Upper lobe of left lung (tissue), 6 donors: ENCODE measurements around the gene SLC30A7. TPM values are rescaled to one million over a fixed set of nuclear protein-coding genes. Genes with fewer than 3 reads are reported as not detected.
"Not testable (repeated sequence)": the region's sequence is repeated elsewhere in the genome, so short reads cannot be mapped to it uniquely, and the experiment has no call there.

Experiments
- ATAC-seq, 2 donors: fragments of 200-7000 bp; cut with Tn5 transposase; one replicate each; pipeline ENCODE4 v1.9.1; 2022; ENCODE audit warnings: mild to moderate bottlenecking in 2 of 2, moderate library complexity in 2 of 2; ENCODE audit not compliant: low FRiP score in 2 of 2
- DNase-seq, 2 donors: peaks; one replicate each; pipeline ENCODE4 v3.0.0-alpha.2; 2019 to 2020
- H3K27ac ChIP-seq, 4 donors: fragments of 200-600 bp; sonication (generic); one replicate each; pipeline ENCODE4 v1.5.1; 2016 to 2019
- H3K27me3 ChIP-seq, 4 donors: fragments of 200-600 bp; sonication (generic); one replicate each; pipeline ENCODE4 v1.5.1; 2017 to 2019
- H3K36me3 ChIP-seq, 4 donors: fragments of 200-600 bp; sonication (generic); one replicate each; pipeline ENCODE4 v1.5.1; 2016 to 2019
- H3K4me1 ChIP-seq, 4 donors: fragments of 200-600 bp; sonication (generic); one replicate each; pipeline ENCODE4 v1.5.1; 2018 to 2019
- H3K4me3 ChIP-seq, 4 donors: fragments of 200-600 bp; sonication (generic); one replicate each; pipeline ENCODE4 v1.5.1; 2017 to 2019; ENCODE audit warnings: mild to moderate bottlenecking in 2 of 4, moderate library complexity in 1 of 4
- H3K9me3 ChIP-seq, 4 donors: fragments of 200-600 bp; sonication (generic); one replicate each; pipeline ENCODE4 v1.5.1; 2018 to 2019
- CTCF ChIP-seq, 6 experiments: fragments of 450-650 bp in 4 of 6; fragments of 200-600 bp in 2 of 6; sonication (generic) in 2 of 6; IDR thresholded peaks; one replicate each; pipeline ENCODE4 v1.5.1; 2016 to 2019; ENCODE audit warnings: antibody characterized with exemption in 6 of 6
- EP300 ChIP-seq, 4 donors: sonication (generic); formaldehyde crosslinking; IDR thresholded peaks; one replicate each; pipeline ENCODE4 v1.5.1; 2017; ENCODE audit warnings: antibody characterized with exemption in 4 of 4, control low read depth in 2 of 4
- POLR2A ChIP-seq, 4 donors: fragments of 450-650 bp; IDR thresholded peaks; one replicate each; pipeline ENCODE4 v1.5.1; 2016 to 2017; ENCODE audit warnings: antibody characterized with exemption in 4 of 4, mild to moderate bottlenecking in 2 of 4
- POLR2AphosphoS5 ChIP-seq, 2 donors: sonication (generic); formaldehyde crosslinking; IDR thresholded peaks; one replicate each; pipeline ENCODE4 v1.5.1; 2017; ENCODE audit warnings: antibody characterized with exemption in 2 of 2
- WGBS, 2 donors: methylation state at CpG; one replicate each; pipeline ENCODE4 v1.1.5; 2017 to 2018; 5-methylcytosine and 5-hydroxymethylcytosine counted together
- total RNA-seq, 6 donors: library from RNA; depleted of rRNA in 4 of 6; stranded (reverse); fragments of >200 nt in 4 of 6; gene quantifications; one replicate each; pipeline versions ENCODE4 v1.1.0 to v1.2.1, GENCODE V29; 2016 to 2021
- donor health status: DM: no; HTN: no; CAD: no; lungs with moderate emphysema.
- donor health status: DM: no; HTN: yes; CAD: no; lungs with severe emphysema.

Gene SLC30A7
- total RNA-seq, 6 donors from 2014 or later, result 8.4 to 34.5 (median 26.4) TPM

GRCh38 chr1:100879422-100879821 is 16.5 kb upstream of the SLC30A7 start:
- Histone ChIP-seq H3K36me3 (no peaks in the 10 kb centered on the region), H3K4me3 (no peak overlapping the region), H3K9me3 (no peaks in the 10 kb centered on the region), H3K4me1 (no peaks in the 10 kb centered on the region), H3K27ac (no peak overlapping the region), H3K27me3 (no peaks in the 10 kb centered on the region)
- no peak for ATAC-seq
- no peak for TF ChIP-seq POLR2A (IDR thresholded peaks at IDR 0.05)
- TF ChIP-seq POLR2AphosphoS5 (IDR thresholded peaks at IDR 0.05), result no peak
- TF ChIP-seq EP300 (IDR thresholded peaks at IDR 0.05), result no peak
- no peak for TF ChIP-seq CTCF (IDR thresholded peaks at IDR 0.05)
- no peak for DNase-seq

GRCh38 chr1:100881687-100882086 is 14.2 kb upstream of the SLC30A7 start:
- no peak overlapping the region for H3K27ac ChIP-seq
- 89 to 92% methylated on average over 3 of the region's 3 CpGs for WGBS, 2 donors
- ATAC-seq, result no peak

GRCh38 chr1:100882698-100883097 is 13.2 kb upstream of the SLC30A7 start:
- TF ChIP-seq POLR2A (IDR thresholded peaks at IDR 0.05), result no peak
- TF ChIP-seq CTCF (IDR thresholded peaks at IDR 0.05), result no peak
- TF ChIP-seq EP300 (IDR thresholded peaks at IDR 0.05), result no peak
- no peak for TF ChIP-seq POLR2AphosphoS5 (IDR thresholded peaks at IDR 0.05)
- 44 to 49% methylated on average over 2 of the region's 2 CpGs for WGBS, 2 donors
- no peak for DNase-seq
- Histone ChIP-seq H3K4me3 (no peak overlapping the region), H3K27ac (no peak overlapping the region), H3K4me1 (no peaks in the 10 kb centered on the region), H3K27me3 (no peaks in the 10 kb centered on the region), H3K9me3 (no peaks in the 10 kb centered on the region), H3K36me3 (peaks cover 0 to 6% (median 0%) of the 10 kb centered on the region in 4 donors)
- peak in 1 of 2 donors; percentile 63 for ATAC-seq

More at GRCh38 chr1:100881687-100882086, 14.2 kb upstream of the SLC30A7 start:
- peaks cover 0 to 6% (median 0%) of the 10 kb centered on the region in 4 donors for H3K36me3 ChIP-seq
- H3K27me3 ChIP-seq, result no peaks in the 10 kb centered on the region
- H3K4me1 ChIP-seq, result no peaks in the 10 kb centered on the region
- no peak for DNase-seq
- no peaks in the 10 kb centered on the region for H3K9me3 ChIP-seq
- TF ChIP-seq EP300 (IDR thresholded peaks at IDR 0.05) (no peak), POLR2A (IDR thresholded peaks at IDR 0.05) (no peak), POLR2AphosphoS5 (IDR thresholded peaks at IDR 0.05) (no peak), CTCF (IDR thresholded peaks at IDR 0.05) (no peak)
- no peak overlapping the region for H3K4me3 ChIP-seq

- Histone ChIP-seq H3K27ac (no peak overlapping the region), H3K27me3 (no peaks in the 10 kb centered on the region), H3K4me3 (no peak overlapping the region), H3K4me1 (no peaks in the 10 kb centered on the region), H3K9me3 (no peaks in the 10 kb centered on the region), H3K36me3 (peaks cover 0 to 6% (median 0%) of the 10 kb centered on the region in 4 donors)
- ATAC-seq (no peak), DNase-seq (no peak)
- WGBS, 2 donors, result 57 to 73% methylated on average over 4 of the region's 4 CpGs
- no peak for TF ChIP-seq CTCF (IDR thresholded peaks at IDR 0.05)
- no peak for TF ChIP-seq EP300 (IDR thresholded peaks at IDR 0.05)
- no peak for TF ChIP-seq POLR2AphosphoS5 (IDR thresholded peaks at IDR 0.05)
- no peak for TF ChIP-seq POLR2A (IDR thresholded peaks at IDR 0.05)
These were observed 11.9 kb upstream of the SLC30A7 start for GRCh38 chr1:100883963-100884362.

GRCh38 chr1:100889007-100889406 is 6.9 kb upstream of the SLC30A7 start:
- H3K4me1 ChIP-seq, DNase-seq, H3K27me3 ChIP-seq, H3K27ac ChIP-seq, H3K36me3 ChIP-seq, ATAC-seq, H3K4me3 ChIP-seq: not testable (repeated sequence)
- WGBS, 2 donors, result 80 to 95% methylated on average over 1 of the region's 1 CpG
- H3K9me3 ChIP-seq, result peaks cover 0 to 11% (median 2%) of the 10 kb centered on the region in 4 donors

GRCh38 chr1:100889869-100890482 is 5.9 kb upstream of the SLC30A7 start:
- not testable (repeated sequence) for H3K27ac ChIP-seq, H3K4me1 ChIP-seq, H3K4me3 ChIP-seq, H3K36me3 ChIP-seq, ATAC-seq, H3K27me3 ChIP-seq, DNase-seq
- H3K9me3 ChIP-seq, result peaks cover 0 to 11% (median 2%) of the 10 kb centered on the region in 4 donors
- WGBS, 2 donors, result 95 to 100% methylated on average over 1 to 2 of the region's 2 CpGs
